A549 (cell line): ENCODE measurements around the gene XKR8. TPM values are rescaled to one million over a fixed set of nuclear protein-coding genes. Genes with fewer than 3 reads are reported as not detected.

Source experiments
- ATAC-seq, 2 experiments: fragments of 200-7000 bp in 1 of 2; fragments of >200 bp in 1 of 2; cut with Nextera tagmentation in 1 of 2; cut with Tn5 transposase in 1 of 2; 3 replicates each; pipeline versions ENCODE4 v1.8.0 to v1.9.1; 2018 to 2020; ENCODE audit warnings: mild to moderate bottlenecking in 1 of 2, moderate library complexity in 1 of 2
- CTCF ChIA-PET: fragments of 300-600 bp; sonication (Branson Sonifier 250); formaldehyde crosslinking; extraction: SDS; loops from one replicate; lab custom pipeline; 2021; ENCODE audit warnings: antibody characterized with exemption, inconsistent platforms; lab: Yijun Ruan, JAX
- POLR2A ChIA-PET: fragments of 350-600 bp; formaldehyde crosslinking; extraction: SDS; loops from one replicate; lab custom pipeline; 2021; ENCODE audit warnings: antibody characterized with exemption, inconsistent platforms; lab: Yijun Ruan, JAX
- DNase-seq, 2 experiments: peaks; one replicate each; pipeline versions ENCODE4 v3.0.0 to v3.0.0-alpha.2; 2011 to 2016; ENCODE audit warnings: low read depth in 1 of 2, low spot score in 1 of 2
- FAIRE-seq: peaks from 2 replicates; lab custom pipeline; 2011; peaks lifted over from hg19 to GRCh38; lab: Jason Lieb, UNC
- H3K27ac ChIP-seq, 2 experiments: fragments of >200 bp; sonication (Bioruptor Twin); formaldehyde crosslinking; 3 replicates each; pipeline ENCODE4 v1.5.1; 2016 to 2017
- H3K4me1 ChIP-seq: fragments of >200 bp; sonication (Bioruptor Twin); formaldehyde crosslinking; 3 replicates; pipeline ENCODE4 v1.6.1; 2016
- H3K4me2 ChIP-seq: fragments of >200 bp; sonication (Bioruptor Twin); formaldehyde crosslinking; 3 replicates; pipeline ENCODE4 v1.6.1; 2016
- H3K4me3 ChIP-seq: fragments of >200 bp; sonication (Bioruptor Twin); formaldehyde crosslinking; 3 replicates; pipeline ENCODE4 v1.5.1; 2016
- H3K9me3 ChIP-seq: fragments of >200 bp; sonication (Bioruptor Twin); formaldehyde crosslinking; 3 replicates; pipeline ENCODE4 v1.6.1; 2016
- ATOH8 ChIP-seq: fragments of 250-450 bp; sonication (Bioruptor Pico); IDR thresholded peaks from 2 replicates; pipeline ENCODE4 v1.5.0; 2020; ENCODE audit warnings: low read depth, mild to moderate bottlenecking, moderate library complexity
- CEBPB ChIP-seq, 2 experiments: fragments of >200 bp in 1 of 2; sonication (Bioruptor Twin) in 1 of 2; formaldehyde crosslinking in 1 of 2; IDR thresholded peaks; 2 replicates each; pipeline ENCODE4 v1.6.1; 2012 to 2016
- CHD2 ChIP-seq: fragments of 150-350 bp; IDR thresholded peaks from 2 replicates; pipeline ENCODE4 v1.6.1; 2014; ENCODE audit warnings: low read length; ENCODE audit not compliant: partially characterized antibody
- CTCF ChIP-seq: fragments of >200 bp; sonication (Bioruptor Twin); formaldehyde crosslinking; IDR thresholded peaks from 3 replicates; pipeline ENCODE4 v1.5.1; 2016
- E2F6 ChIP-seq: IDR thresholded peaks from 2 replicates; pipeline ENCODE4 v1.6.1; 2012; ENCODE audit warnings: low read depth, borderline replicate concordance
- EP300 ChIP-seq, 2 experiments: fragments of >200 bp; sonication (Bioruptor Twin); formaldehyde crosslinking; IDR thresholded peaks; 2 replicates in 1 of 2; 3 replicates in 1 of 2; pipeline ENCODE4 v1.6.1; 2016 to 2017
- GATA3 ChIP-seq: IDR thresholded peaks from 2 replicates; pipeline ENCODE4 v1.6.1; 2012; ENCODE audit warnings: borderline replicate concordance
- HMGXB4 ChIP-seq: fragments of 250-450 bp; sonication (Bioruptor Pico); IDR thresholded peaks from 2 replicates; pipeline ENCODE4 v1.5.0; 2021; ENCODE audit warnings: mild to moderate bottlenecking, moderate library complexity, borderline replicate concordance
- JUNB ChIP-seq: fragments of >200 bp; sonication (Bioruptor Twin); formaldehyde crosslinking; IDR thresholded peaks from 2 replicates; pipeline ENCODE4 v1.6.1; 2016
- KDM5A ChIP-seq: fragments of 200-600 bp; sonication (generic); IDR thresholded peaks from 2 replicates; pipeline ENCODE4 v1.6.1; 2016; ENCODE audit warnings: antibody characterized with exemption, mild to moderate bottlenecking
- MAFK ChIP-seq: fragments of 450-650 bp; IDR thresholded peaks from 2 replicates; pipeline ENCODE4 v1.6.1; 2014; ENCODE audit not compliant: partially characterized antibody
- MYC ChIP-seq: IDR thresholded peaks from 2 replicates; pipeline ENCODE4 v1.6.1; 2012; ENCODE audit warnings: mild to moderate bottlenecking, inconsistent platforms, low read length, improper control_type of control experiment, borderline replicate concordance
- NPAS2 ChIP-seq: fragments of 250-450 bp; sonication (Bioruptor Pico); IDR thresholded peaks from 2 replicates; pipeline ENCODE4 v1.8.0; 2022; ENCODE audit warnings: mild to moderate bottlenecking, moderate library complexity, borderline replicate concordance
- NR3C1 ChIP-seq: fragments of >200 bp; sonication (Bioruptor Twin); formaldehyde crosslinking; IDR thresholded peaks from 3 replicates; pipeline ENCODE4 v1.6.1; 2017
- PHF8 ChIP-seq: fragments of 200-600 bp; sonication (generic); IDR thresholded peaks from 2 replicates; pipeline ENCODE4 v1.6.1; 2016; ENCODE audit warnings: low read depth, mild to moderate bottlenecking, antibody characterized with exemption, moderate library complexity, borderline replicate concordance
- RARB ChIP-seq: fragments of 250-450 bp; sonication (Bioruptor Pico); IDR thresholded peaks from 2 replicates; pipeline ENCODE4 v1.8.0; 2021; ENCODE audit warnings: mild to moderate bottlenecking, moderate library complexity
- RCOR1 ChIP-seq: fragments of 150-350 bp; IDR thresholded peaks from 2 replicates; pipeline ENCODE4 v1.6.1; 2014; ENCODE audit warnings: antibody characterized with exemption, low read length, low read depth
- RFX5 ChIP-seq: fragments of 450-650 bp; IDR thresholded peaks from 2 replicates; pipeline ENCODE4 v1.7.1; 2014; ENCODE audit warnings: antibody characterized with exemption, mild to moderate bottlenecking, moderate library complexity
- RNF2 ChIP-seq: fragments of 200-600 bp; sonication (generic); IDR thresholded peaks from 2 replicates; pipeline ENCODE4 v1.6.1; 2016; ENCODE audit warnings: low read depth, mild to moderate bottlenecking, antibody characterized with exemption, moderate library complexity, borderline replicate concordance
- SMC3 ChIP-seq: fragments of >200 bp; sonication (Bioruptor Twin); formaldehyde crosslinking; IDR thresholded peaks from 3 replicates; pipeline ENCODE4 v1.6.1; 2018; ENCODE audit warnings: inconsistent platforms
- ZFP36 ChIP-seq: fragments of 450-650 bp; IDR thresholded peaks from 2 replicates; pipeline ENCODE4 v1.6.1; 2014; ENCODE audit warnings: borderline replicate concordance; ENCODE audit not compliant: partially characterized antibody
- ZNF302 ChIP-seq: fragments of 250-450 bp; sonication (Bioruptor Pico); IDR thresholded peaks from 2 replicates; pipeline ENCODE4 v1.9.0; 2021; ENCODE audit warnings: inconsistent platforms, mild to moderate bottlenecking, moderate library complexity
- ZSCAN20 ChIP-seq: fragments of 250-450 bp; sonication (Bioruptor Pico); IDR thresholded peaks from 2 replicates; pipeline ENCODE4 v1.8.0; 2022; ENCODE audit warnings: mild to moderate bottlenecking, moderate library complexity
- WGBS: methylation state at CpG from one replicate; pipeline ENCODE4 v1.1.6; 2017; ENCODE audit errors: missing lambda C conversion rate; 5-methylcytosine and 5-hydroxymethylcytosine counted together
- polyA plus RNA-seq, 4 experiments: library from polyadenylated mRNA; depleted of rRNA in 3 of 4; stranded (reverse); fragments of >200 nt; fragmentation: RNase III in 1 of 4; extraction: RNeasy Plus Mini Kit Qiagen cat#74134 plus additional on column Dnase treatment in 1 of 4; gene quantifications; 2 replicates in 3 of 4; 3 replicates in 1 of 4; pipeline ENCODE4 v1.2.3, GENCODE V29; 2011 to 2017

The XKR8 gene
- polyA plus RNA-seq, 2 of the 4 experiments (the other 2 are of a cell fraction), result 3.3 to 3.5 TPM

GRCh38 chr1:27979859-27980201, 20.1 kb downstream of the XKR8 start:
- no peak for FAIRE-seq
- ATAC-seq, result peak; percentile 33 to 39; a peak in 3 of 6 replicates
- no peak for DNase-seq
- H3K4me3 ChIP-seq, result no peak overlapping the region
- peaks cover 7% of the 10 kb centered on the region; the same call in 2 of the 3 replicates for H3K4me1 ChIP-seq
- ChIA-PET POLR2A (interaction anchor here (1.0 kb wide), 1 partner anchor 20 kb away, joined by 3 read pairs; the partner anchor contains the start of gene XKR8), CTCF (interaction anchor here (0.7 to 12.2 kb wide), 19 partner anchors 9 to 145 kb away, joined by 3 to 126 read pairs (median 5); no protein-coding TSS in a partner anchor)
- no peak overlapping the region for H3K4me2 ChIP-seq
- TF ChIP-seq ZSCAN20 (CRISPR knock-in tag) (no peak), CTCF (peak; percentile 5; the same call in 1 of the 3 replicates)
- 3% methylated on average over 2 of the region's 2 CpGs for WGBS
- no peaks in the 10 kb centered on the region for H3K9me3 ChIP-seq
- no peak overlapping the region for H3K27ac ChIP-seq

GRCh38 chr1:27980216-27980845, 20.6 kb downstream of the XKR8 start:
- no peak for ATAC-seq
- WGBS, result 100% methylated on average over 1 of the region's 1 CpG
- TF ChIP-seq JUNB (no peak), PHF8 (no peak), ZNF302 (CRISPR knock-in tag) (no peak), NPAS2 (CRISPR knock-in tag) (no peak), GATA3 (no peak), RARB (CRISPR knock-in tag) (no peak), NR3C1 (no peak)
- Histone ChIP-seq H3K4me1 (peaks cover 7% of the 10 kb centered on the region; the same call in 2 of the 3 replicates), H3K4me3 (no peak overlapping the region), H3K4me2 (no peak overlapping the region), H3K27ac (no peak overlapping the region), H3K9me3 (no peaks in the 10 kb centered on the region)
- no peak for DNase-seq
- no peak for FAIRE-seq
- CTCF ChIA-PET, result interaction anchor here (0.7 to 12.2 kb wide), 15 partner anchors 8 to 229 kb away, joined by 3 to 126 read pairs (median 6); no protein-coding TSS in a partner anchor
- POLR2A ChIA-PET, result interaction anchor here (0.6 to 1.0 kb wide), 2 partner anchors 21 to 310 kb away, joined by 3 read pairs; partner anchors contain the start of gene XKR8

- Histone ChIP-seq H3K4me2 (no peak overlapping the region), H3K9me3 (no peaks in the 10 kb centered on the region), H3K4me3 (no peak overlapping the region), H3K4me1 (peaks cover 7% of the 10 kb centered on the region; the same call in 2 of the 3 replicates), H3K27ac (no peak overlapping the region)
- DNase-seq (no peak), FAIRE-seq (no peak), ATAC-seq (no peak)
- TF ChIP-seq RCOR1, result no peak
- TF ChIP-seq ZFP36, result no peak
- no peak for TF ChIP-seq CHD2
- TF ChIP-seq CEBPB (IDR thresholded peaks at IDR 0.05), result no peak
- no peak for TF ChIP-seq E2F6
- 87% methylated on average over 3 of the region's 3 CpGs for WGBS
- ChIA-PET POLR2A (no interaction called here), CTCF (interaction anchor here (0.7 to 12.2 kb wide), 4 partner anchors 10 to 228 kb away, joined by 3 to 126 read pairs (median 12); no protein-coding TSS in a partner anchor)
Observed at GRCh38 chr1:27981145-27981544, 21.4 kb downstream of the XKR8 start.

- TF ChIP-seq MAFK (no peak), SMC3 (no peak), HMGXB4 (no peak), RNF2 (no peak), PHF8 (no peak), KDM5A (no peak), ATOH8 (CRISPR knock-in tag) (no peak), MYC (no peak), ZNF302 (CRISPR knock-in tag) (no peak), EP300 (IDR thresholded peaks at IDR 0.05) (no peak), RFX5 (no peak)
- no peak overlapping the region for H3K4me2 ChIP-seq
- no peak for ATAC-seq
- H3K27ac ChIP-seq, result no peak overlapping the region
- no peak for DNase-seq
- ChIA-PET POLR2A (no interaction called here), CTCF (interaction anchor here (1.0 to 1.7 kb wide), 4 partner anchors 11 to 134 kb away, joined by 3 to 7 read pairs (median 4); partner anchors contain the start of gene XKR8)
- no peaks in the 10 kb centered on the region for H3K4me1 ChIP-seq
- no peak overlapping the region for H3K4me3 ChIP-seq
- H3K9me3 ChIP-seq, result no peaks in the 10 kb centered on the region
- FAIRE-seq, result no peak
- WGBS, result 92% methylated on average over 3 of the region's 3 CpGs
Observed at GRCh38 chr1:27990920-27991537, 31.3 kb downstream of the XKR8 start.
